Measurements from ENCODE around the gene LCN10. TPM values are rescaled to one million over a fixed set of nuclear protein-coding genes. Genes with fewer than 3 reads are reported as not detected.

LCN10 gene
- total RNA-seq, 1 experiment from 2014 or later = 1.5 TPM

- no CpG with 5 or more reads among the region's 8 CpGs for WGBS (ENCODE audit: extremely low coverage, insufficient read length, low lambda C conversion rate)
- H2BK12ac ChIP-seq (ENCODE audit: insufficient read length, low read depth, low read length) = no peak within 1 kb of the TSS
- peaks cover 11 to 12% of the 10 kb centered on the region in 2 experiments for H3K9me3 Mint-ChIP-seq
- H3K9me3 ChIP-seq (ENCODE audit: control insufficient read depth, low read depth, low read length) = no peaks in the 10 kb centered on the region
- no peak within 1 kb of the TSS for H4K91ac ChIP-seq (ENCODE audit: insufficient read length, low read depth, low read length)
- H3K4me1 ChIP-seq (ENCODE audit: insufficient read depth, low read length) = no peaks in the 10 kb centered on the region
- no peak within 1 kb of the TSS for H3K18ac ChIP-seq (ENCODE audit: insufficient read length, low read depth, low read length)
- H4K20me1 ChIP-seq (ENCODE audit: control insufficient read depth, insufficient read depth, insufficient read length) = no peaks in the 10 kb centered on the region
- H3K27me3 ChIP-seq (ENCODE audit: insufficient read depth, low read length) = no peaks in the 10 kb centered on the region
- no peak within 1 kb of the TSS for H2BK5ac ChIP-seq (ENCODE audit: insufficient read length, low read length)
- no peak within 1 kb of the TSS for H3K4me2 ChIP-seq (ENCODE audit: insufficient read depth, insufficient read length, low read length)
- no peak within 1 kb of the TSS for H3K56ac ChIP-seq (ENCODE audit: insufficient read length, low read depth, low read length)
- H3K23ac ChIP-seq (ENCODE audit: insufficient read length, low read depth, low read length) = no peak within 1 kb of the TSS
- no peak for DNase-seq
- no peaks in the 10 kb centered on the region for H3K79me1 ChIP-seq (ENCODE audit: insufficient read depth, low read depth, low read length, poor library complexity, severe bottlenecking)
- H2AFZ ChIP-seq (ENCODE audit: low read length) = no peak within 1 kb of the TSS
- H4K8ac ChIP-seq (replicated peaks; ENCODE audit: insufficient read length, low read depth, low read length) = no peak within 1 kb of the TSS
- peaks cover 3% of the 10 kb centered on the region for H3K23me2 ChIP-seq (ENCODE audit: insufficient read length, low read depth, low read length, poor library complexity, severe bottlenecking)
- peaks cover 19% of the 10 kb centered on the region for H3K27me3 Mint-ChIP-seq (ENCODE audit: low read depth)
- H3K4me3 Mint-ChIP-seq = no peak within 1 kb of the TSS
- no peak within 1 kb of the TSS for H3K4ac ChIP-seq (ENCODE audit: low read depth, low read length)
- H3K27ac Mint-ChIP-seq = peak within 1 kb of the TSS in 1 of 3 experiments; percentile 55; a peak in 1 of 7 replicates
- no peaks in the 10 kb centered on the region for H3K79me2 ChIP-seq (ENCODE audit: insufficient read depth, low read length)
- no peak within 1 kb of the TSS; the same call in 1 of the 2 replicates for H3K14ac ChIP-seq (ENCODE audit: insufficient read depth, low read length)
- no peak within 1 kb of the TSS for H2AK5ac ChIP-seq (ENCODE audit: insufficient read length, low read length)
- H2BK15ac ChIP-seq (ENCODE audit: low read depth, low read length) = no peak within 1 kb of the TSS
- no peak within 1 kb of the TSS for H3K9ac ChIP-seq (ENCODE audit: extremely low read depth, insufficient read length, low read length)
- peaks cover 0 to 6% (median 0%) of the 10 kb centered on the region in 3 experiments; a peak in 2 of 7 replicates for H3K36me3 Mint-ChIP-seq (ENCODE audit: insufficient read depth in 1 of 3, low read depth in 3 of 3)
- no peak within 1 kb of the TSS for H4K5ac ChIP-seq (ENCODE audit: insufficient read length, low read depth, low read length)
- H2BK20ac ChIP-seq (ENCODE audit: low read depth, low read length, poor library complexity, severe bottlenecking) = no peak within 1 kb of the TSS
- no peak within 1 kb of the TSS for H3K27ac ChIP-seq (ENCODE audit: insufficient read length, low read depth, low read length)
- H3T11ph ChIP-seq (ENCODE audit: low read length) = no peak within 1 kb of the TSS
- H2BK120ac ChIP-seq (ENCODE audit: low read depth, low read length, poor library complexity, severe bottlenecking) = no peak within 1 kb of the TSS
- TF ChIP-seq CTCF (conservative IDR thresholded peaks at IDR 0.05) = no peak
- H3K4me1 Mint-ChIP-seq = peaks cover 3% of the 10 kb centered on the region in 2 experiments; a peak in 1 of 4 replicates
Observed at GRCh38 chr9:136748201-136748600, 5.5 kb upstream of the LCN10 start, which contains the start of gene LCN6. TSS of gene LCN6 (minus strand) at chr9:136748525. CDS start at chr9:136748483, 42 bp downstream.
